Loucy (cell line): ENCODE results near the gene CRIP2.

Experiments
- H2AFZ ChIP-seq: fragments of 200-600 bp; sonication (generic); 2 replicates; pipeline ENCODE4 v1.6.0; 2016; ENCODE audit warnings: antibody characterized with exemption, mild to moderate bottlenecking, low read length, moderate library complexity
- H3F3A ChIP-seq: fragments of 200-600 bp; 2 replicates; pipeline ENCODE4 v1.6.0; 2016; ENCODE audit warnings: antibody characterized with exemption, low read depth, mild to moderate bottlenecking
- H3K27me3 ChIP-seq: fragments of 200-600 bp; sonication (generic); 2 replicates; pipeline ENCODE4 v1.6.1; 2014; ENCODE audit warnings: low read length, mild to moderate bottlenecking; ENCODE audit not compliant: insufficient read depth, poor library complexity, severe bottlenecking
- H3K36me3 ChIP-seq: fragments of 200-600 bp; sonication (generic); 2 replicates; pipeline ENCODE4 v1.6.1; 2016; ENCODE audit warnings: low read length; ENCODE audit not compliant: insufficient read depth
- H3K4me1 ChIP-seq: fragments of 200-600 bp; sonication (generic); 2 replicates; pipeline ENCODE4 v1.5.1; 2014; ENCODE audit warnings: low read length, mild to moderate bottlenecking; ENCODE audit not compliant: insufficient read depth, poor library complexity, severe bottlenecking
- H3K4me2 ChIP-seq: fragments of 200-600 bp; sonication (generic); 2 replicates; pipeline ENCODE4 v1.6.0; 2014; ENCODE audit warnings: antibody characterized with exemption, low read length, low read depth, mild to moderate bottlenecking; ENCODE audit not compliant: poor library complexity, severe bottlenecking
- H3K4me3 ChIP-seq: fragments of 200-600 bp; sonication (generic); 2 replicates; pipeline ENCODE4 v1.5.1; 2014; ENCODE audit warnings: low read length, mild to moderate bottlenecking, mixed read lengths; ENCODE audit not compliant: poor library complexity, severe bottlenecking
- H3K79me2 ChIP-seq: fragments of 200-600 bp; sonication (generic); 2 replicates; pipeline ENCODE4 v1.6.1; 2014; ENCODE audit warnings: low read length; ENCODE audit not compliant: insufficient read depth
- H3K9ac ChIP-seq: fragments of 200-600 bp; sonication (generic); 2 replicates; pipeline ENCODE4 v1.6.0; 2014; ENCODE audit warnings: mild to moderate bottlenecking, low read depth, low read length, moderate library complexity; ENCODE audit not compliant: poor library complexity, severe bottlenecking
- H3K9me2 ChIP-seq: fragments of 200-600 bp; sonication (generic); replicated peaks from 2 replicates; pipeline ENCODE4 v1.6.1; 2016; ENCODE audit warnings: low read depth, low read length, mixed read lengths
- H3K9me3 ChIP-seq: fragments of 200-600 bp; sonication (generic); 2 replicates; pipeline ENCODE4 v1.6.1; 2014; ENCODE audit warnings: mild to moderate bottlenecking, antibody characterized with exemption, low read length, low read depth; ENCODE audit not compliant: insufficient read depth
- H4K20me1 ChIP-seq: fragments of 200-600 bp; sonication (generic); 2 replicates; pipeline ENCODE4 v1.6.0; 2014; ENCODE audit warnings: antibody characterized with exemption, low read length, mild to moderate bottlenecking; ENCODE audit not compliant: insufficient read depth, poor library complexity, severe bottlenecking
- CTCF ChIP-seq: fragments of 200-600 bp; sonication (generic); conservative IDR thresholded peaks from 2 replicates; pipeline ENCODE4 v1.5.1; 2014; ENCODE audit warnings: mild to moderate bottlenecking, antibody characterized with exemption, low read length
- EZH2phosphoT487 ChIP-seq: fragments of 200-600 bp; IDR thresholded peaks from 2 replicates; pipeline ENCODE4 v1.6.1; 2018; ENCODE audit warnings: antibody characterized with exemption, mild to moderate bottlenecking, moderate library complexity, borderline replicate concordance

CRIP2 gene

GRCh38 chr14:105426416-105427130 lies 48.0 kb upstream of the CRIP2 start:
- H3F3A ChIP-seq = no peaks in the 10 kb centered on the region
- H3K4me1 ChIP-seq = peaks cover 20% of the 10 kb centered on the region
- H3K27me3 ChIP-seq = no peaks in the 10 kb centered on the region
- no peak overlapping the region for H2AFZ ChIP-seq
- TF ChIP-seq EZH2phosphoT487 = no peak
- no peak for TF ChIP-seq CTCF
- no peaks in the 10 kb centered on the region for H3K9me3 ChIP-seq
- H3K9me2 ChIP-seq = no peaks in the 10 kb centered on the region
- no peak overlapping the region for H3K4me2 ChIP-seq
- H3K9ac ChIP-seq = no peak overlapping the region
- peaks cover 77% of the 10 kb centered on the region for H4K20me1 ChIP-seq
- H3K4me3 ChIP-seq = no peak overlapping the region
- H3K36me3 ChIP-seq = peaks cover 18% of the 10 kb centered on the region; the same call in 1 of the 2 replicates
- H3K79me2 ChIP-seq = peaks cover 95% of the 10 kb centered on the region

DNA sequence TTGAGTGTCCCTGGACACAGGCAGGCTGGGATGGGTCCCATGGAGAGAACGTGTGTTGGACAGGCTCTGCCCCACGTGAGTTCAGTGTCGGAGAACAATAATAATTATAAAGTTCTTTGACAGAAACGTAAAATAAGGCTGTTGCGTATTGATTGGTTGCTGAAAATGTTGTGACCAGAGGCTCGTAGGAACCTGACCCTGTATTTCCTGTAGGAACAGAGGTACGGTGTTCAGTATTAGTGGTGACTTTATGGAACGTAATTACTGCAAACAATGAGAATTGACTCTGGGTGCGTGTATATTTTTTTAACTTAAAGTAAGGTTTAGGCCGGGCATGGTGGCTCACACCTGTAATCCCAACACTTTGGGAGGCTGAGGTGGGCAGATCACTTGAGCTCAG lies 47.2 kb upstream of the CRIP2 start:
- no peak for TF ChIP-seq CTCF
- TF ChIP-seq EZH2phosphoT487 = no peak
- H2AFZ ChIP-seq = no peak overlapping the region
- H3K27me3 ChIP-seq = no peaks in the 10 kb centered on the region
- H3K36me3 ChIP-seq = peaks cover 19% of the 10 kb centered on the region; the same call in 1 of the 2 replicates
- H3K4me2 ChIP-seq = no peak overlapping the region
- peaks cover 70% of the 10 kb centered on the region for H4K20me1 ChIP-seq
- peaks cover 12% of the 10 kb centered on the region for H3K4me1 ChIP-seq
- peaks cover 92% of the 10 kb centered on the region for H3K79me2 ChIP-seq
- H3K9ac ChIP-seq = no peak overlapping the region
- H3F3A ChIP-seq = no peaks in the 10 kb centered on the region
- H3K9me2 ChIP-seq = no peaks in the 10 kb centered on the region
- no peak overlapping the region for H3K4me3 ChIP-seq
- no peaks in the 10 kb centered on the region for H3K9me3 ChIP-seq

DNA sequence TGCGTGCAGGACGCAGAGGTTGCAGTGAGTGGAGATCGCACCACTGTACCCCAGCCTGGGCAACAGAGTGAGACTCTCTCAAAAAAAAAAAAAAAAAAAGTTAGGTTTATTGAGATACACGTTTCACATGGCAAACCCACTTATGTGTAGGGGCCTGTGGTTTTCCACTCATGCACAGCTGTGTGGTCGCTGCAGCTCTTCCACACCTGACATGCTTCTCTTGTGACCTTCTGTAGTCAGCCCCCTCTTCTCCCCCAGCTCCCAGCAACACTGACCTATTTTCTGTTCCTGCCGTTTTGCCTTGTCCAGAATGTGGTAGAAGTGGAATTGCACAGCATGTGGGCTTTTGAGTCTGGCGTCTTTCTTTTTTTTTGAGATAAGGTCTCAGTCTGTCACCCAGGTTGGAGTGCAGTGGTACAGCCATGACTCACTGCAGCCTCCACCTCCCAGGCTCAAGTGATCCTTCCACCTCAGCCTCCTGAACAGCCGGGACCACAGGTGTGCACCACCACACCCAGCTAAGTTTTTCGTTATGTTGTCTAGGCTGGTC lies 46.6 kb upstream of the CRIP2 start:
- H2AFZ ChIP-seq = no peak overlapping the region
- no peak overlapping the region for H3K9ac ChIP-seq
- no peaks in the 10 kb centered on the region for H3F3A ChIP-seq
- H3K4me3 ChIP-seq = no peak overlapping the region
- no peak overlapping the region for H3K4me2 ChIP-seq
- no peaks in the 10 kb centered on the region for H3K9me2 ChIP-seq
- H3K36me3 ChIP-seq = peaks cover 19% of the 10 kb centered on the region; the same call in 1 of the 2 replicates
- peaks cover 92% of the 10 kb centered on the region for H3K79me2 ChIP-seq
- H3K27me3 ChIP-seq = no peaks in the 10 kb centered on the region
- no peaks in the 10 kb centered on the region for H3K9me3 ChIP-seq
- peaks cover 6% of the 10 kb centered on the region for H3K4me1 ChIP-seq
- peaks cover 69% of the 10 kb centered on the region for H4K20me1 ChIP-seq
- no peak for TF ChIP-seq CTCF
- TF ChIP-seq EZH2phosphoT487 = no peak
